Keratinocyte (primary cell): ENCODE measurements around the gene P2RY8.

Experiments used
- CTCF ChIP-seq, 3 experiments: IDR thresholded peaks in 1 of 3; conservative IDR thresholded peaks in 1 of 3; optimal IDR thresholded peaks in 1 of 3; 2 replicates in 2 of 3; 3 replicates in 1 of 3; pipeline versions ENCODE3 to v1.5.1; 2011; ENCODE audit warnings: low read length in 3 of 3, mild to moderate bottlenecking in 3 of 3, moderate library complexity in 2 of 3, control low read depth in 1 of 3, inconsistent platforms in 1 of 3; ENCODE audit not compliant: insufficient read depth in 2 of 3; ENCODE audit errors: extremely low read depth in 1 of 3
- EZH2 ChIP-seq: IDR thresholded peaks from one replicate; pipeline ENCODE4 v1.6.1; 2012; ENCODE audit warnings: inconsistent platforms, mild to moderate bottlenecking, low read length, moderate library complexity

- TF ChIP-seq CTCF (optimal IDR thresholded peaks at IDR 0.05 in 1 of 3, IDR thresholded peaks at IDR 0.05 in 1 of 3, conservative IDR thresholded peaks at IDR 0.05 in 1 of 3; ENCODE audit: extremely low read depth in 1 of 3, insufficient read depth in 2 of 3, low read length in 3 of 3) = no peak
- TF ChIP-seq EZH2 = no peak
Measured at GRCh38 chrX:1422135-1422465, 114.9 kb downstream of the P2RY8 start.
